K562 (cell line): Measurements from ENCODE around the gene MKNK1. TPM values are rescaled to one million over a fixed set of nuclear protein-coding genes. Genes with fewer than 3 reads are reported as not detected.

Experiments used
- ATAC-seq: fragments of 200-7000 bp; cut with Tn5 transposase; 3 replicates; pipeline ENCODE4 v1.9.1; 2020; ENCODE audit warnings: moderate library complexity
- BruUV-seq: library from RNA; stranded (reverse); fragments of 400-500 nt; replicated peaks from 2 replicates; lab custom pipeline; 2021; lab: Mats Ljungman, UMichigan
- CTCF ChIA-PET: fragments of 300-600 bp; formaldehyde crosslinking; extraction: SDS; loops from one replicate; lab custom pipeline; 2021; ENCODE audit warnings: low intra/inter-chr PET ratio; lab: Yijun Ruan, JAX
- POLR2A ChIA-PET: fragments of 300-600, 350-650 bp; sonication (Branson Sonifier 250); formaldehyde crosslinking; extraction: SDS; loops from one replicate; lab custom pipeline; 2021; ENCODE audit warnings: antibody characterized with exemption, inconsistent platforms; lab: Yijun Ruan, JAX
- DNase-seq, 4 experiments: peaks; one replicate each; pipeline versions ENCODE4 v3.0.0 to v3.0.0-alpha.2; 2011 to 2018; ENCODE audit warnings: low spot score in 3 of 4, mixed read lengths in 3 of 4; ENCODE audit errors: extremely low read depth in 1 of 4
- FAIRE-seq: peaks from 2 replicates; lab custom pipeline; 2011; peaks lifted over from hg19 to GRCh38; lab: Jason Lieb, UNC
- H2AFZ ChIP-seq: 2 replicates; pipeline ENCODE4 v1.6.0; 2011; ENCODE audit warnings: low read depth, low read length, control low read depth, inconsistent platforms
- H3K27ac ChIP-seq: fragments of 200-600 bp; 3 replicates; pipeline ENCODE4 v1.8.0; 2011; ENCODE audit warnings: low read depth, mild to moderate bottlenecking, control low read depth, inconsistent platforms, low read length, moderate library complexity, mixed read lengths; ENCODE audit errors: extremely low read depth
- H3K27me3 ChIP-seq, 2 experiments: fragments of 300-600 bp in 1 of 2; 2 replicates in 1 of 2; 3 replicates in 1 of 2; pipeline versions ENCODE4 v1.6.0 to v1.8.0; 2011; ENCODE audit warnings: inconsistent platforms in 2 of 2, low read length in 2 of 2, mild to moderate bottlenecking in 1 of 2, mixed read lengths in 1 of 2, moderate library complexity in 1 of 2; ENCODE audit not compliant: control insufficient read depth in 2 of 2, insufficient read depth in 2 of 2
- H3K36me3 ChIP-seq: fragments of 300-600 bp; 3 replicates; pipeline ENCODE4 v1.8.0; 2011; ENCODE audit warnings: mild to moderate bottlenecking, low read length, inconsistent platforms; ENCODE audit not compliant: control insufficient read depth, insufficient read depth
- H3K4me1 ChIP-seq, 2 experiments: fragments of 200-600 bp in 1 of 2; replicated peaks in 1 of 2; 2 replicates in 1 of 2; 3 replicates in 1 of 2; pipeline versions ENCODE4 v1.5.1 to v1.8.0; 2011; ENCODE audit warnings: inconsistent platforms in 2 of 2, low read length in 2 of 2, mild to moderate bottlenecking in 1 of 2, mixed read lengths in 1 of 2, moderate library complexity in 1 of 2; ENCODE audit not compliant: control insufficient read depth in 2 of 2, insufficient read depth in 2 of 2
- H3K4me2 ChIP-seq: 2 replicates; pipeline ENCODE4 v1.6.1; 2011; ENCODE audit warnings: low read length, control low read depth, inconsistent platforms, mixed read lengths; ENCODE audit not compliant: insufficient read depth
- H3K4me3 ChIP-seq: fragments of 200-600 bp; sonication (generic), shearing (Covaris generic); 2 replicates; pipeline ENCODE4 v1.5.1; 2016; ENCODE audit warnings: control low read depth, inconsistent platforms
- H3K79me2 ChIP-seq: fragments of 200-600 bp; 3 replicates; pipeline ENCODE4 v1.8.0; 2011; ENCODE audit warnings: low read length, inconsistent platforms; ENCODE audit not compliant: control insufficient read depth, insufficient read depth
- H3K9ac ChIP-seq, 2 experiments: 2 replicates each; pipeline versions ENCODE4 v1.6.0 to v1.6.1; 2011; ENCODE audit warnings: low read depth in 2 of 2, low read length in 2 of 2, control low read depth in 1 of 2, inconsistent platforms in 1 of 2, mild to moderate bottlenecking in 1 of 2, mixed read lengths in 1 of 2; ENCODE audit not compliant: insufficient read depth in 1 of 2
- H3K9me1 ChIP-seq: one replicate; pipeline ENCODE4 v1.6.0; 2011; ENCODE audit warnings: inconsistent platforms, mild to moderate bottlenecking, low read length, moderate library complexity; ENCODE audit not compliant: control insufficient read depth, insufficient read depth
- H3K9me3 ChIP-seq: replicated peaks from 2 replicates; pipeline ENCODE4 v1.5.1; 2011; ENCODE audit warnings: low read depth, low read length, inconsistent platforms; ENCODE audit not compliant: control insufficient read depth, insufficient read depth
- H4K20me1 ChIP-seq: replicated peaks from 2 replicates; pipeline ENCODE4 v1.6.1; 2011; ENCODE audit warnings: low read length, inconsistent platforms, mixed read lengths; ENCODE audit not compliant: control insufficient read depth, insufficient read depth
- BHLHE40 ChIP-seq: IDR thresholded peaks from 2 replicates; pipeline ENCODE4 v1.6.1; 2011; ENCODE audit warnings: low read length, improper control_type of control experiment
- BRCA1 ChIP-seq, 2 experiments: fragments of 450-650 bp in 1 of 2; sonication (generic) in 1 of 2; formaldehyde crosslinking in 1 of 2; IDR thresholded peaks; 2 replicates each; pipeline versions ENCODE4 v1.5.0 to v1.6.1; 2017 to 2020; ENCODE audit warnings: mild to moderate bottlenecking in 1 of 2, missing genetic modification reagents in 1 of 2
- CTCF ChIP-seq, 3 experiments: IDR thresholded peaks in 2 of 3; conservative IDR thresholded peaks in 1 of 3; 2 replicates each; pipeline ENCODE4 v1.5.1; 2011 to 2012; ENCODE audit warnings: low read length in 3 of 3, mild to moderate bottlenecking in 3 of 3, control low read depth in 2 of 3, improper control_type of control experiment in 1 of 3, inconsistent platforms in 1 of 3, low read depth in 1 of 3, mixed read lengths in 1 of 3, moderate library complexity in 1 of 3; ENCODE audit not compliant: insufficient read depth in 2 of 3
- HOMEZ ChIP-seq: fragments of 250-450 bp; sonication (Bioruptor Pico); IDR thresholded peaks from 2 replicates; pipeline ENCODE4 v1.4.0; 2020; ENCODE audit warnings: mild to moderate bottlenecking, moderate library complexity
- POLR2AphosphoS2 ChIP-seq: IDR thresholded peaks from 2 replicates; pipeline ENCODE4 v1.6.1; 2012; ENCODE audit warnings: low read length, improper control_type of control experiment
- RAD21 ChIP-seq, 2 experiments: fragments of 250-450 bp in 1 of 2; fragments of 450-650 bp in 1 of 2; sonication (Bioruptor Pico) in 1 of 2; formaldehyde crosslinking in 1 of 2; IDR thresholded peaks in 1 of 2; conservative IDR thresholded peaks in 1 of 2; 2 replicates each; pipeline versions ENCODE4 v1.4.0 to v1.8.0; 2020 to 2022; ENCODE audit warnings: mild to moderate bottlenecking in 2 of 2, moderate library complexity in 1 of 2
- SAFB ChIP-seq: fragments of 200-400 bp; formaldehyde crosslinking; IDR thresholded peaks from 2 replicates; pipeline ENCODE4 v1.6.1; 2017; ENCODE audit warnings: low read depth, low read length, borderline replicate concordance
- USF2 ChIP-seq: sonication (generic); formaldehyde crosslinking; IDR thresholded peaks from 2 replicates; pipeline ENCODE4 v1.5.0; 2020; ENCODE audit warnings: missing genetic modification reagents
- ZNF224 ChIP-seq: sonication (generic); formaldehyde crosslinking; IDR thresholded peaks from 2 replicates; pipeline ENCODE4 v1.8.0; 2022; ENCODE audit warnings: mild to moderate bottlenecking, missing genetic modification reagents
- ZNF444 ChIP-seq: fragments of 250-450 bp; sonication (Bioruptor Pico); IDR thresholded peaks from 2 replicates; pipeline ENCODE4 v1.4.0; 2020; ENCODE audit warnings: mild to moderate bottlenecking, moderate library complexity
- WGBS: fragments of 100-300 bp; shearing (Covaris generic); methylation state at CpG from one replicate; pipeline ENCODE4 v1.1.6; 2016; ENCODE audit warnings: low coverage, mixed read lengths; ENCODE audit not compliant: insufficient coverage; ENCODE audit errors: missing lambda C conversion rate; 5-methylcytosine and 5-hydroxymethylcytosine counted together
- in situ Hi-C: fragments of 300-500 bp; cut with MboI; formaldehyde crosslinking; loops from 4 replicates; pipeline ENCODE4 v1.15.0; 2018; ENCODE audit warnings: inconsistent platforms, mixed read lengths
- intact Hi-C: fragments of 100-400 bp; cut with micrococcal nuclease; formaldehyde crosslinking; loops from 2 replicates; pipeline ENCODE4 v1.14.2; 2022
- polyA plus RNA-seq, 8 experiments: library from polyadenylated mRNA; depleted of rRNA in 4 of 8; stranded (reverse) in 5 of 8; unstranded in 3 of 8; fragments of >200 nt; fragmentation: Nextera tagmentation in 2 of 8; fragmentation: Illumina TruSeq in 1 of 8; extraction: Ambion mirVana in 2 of 8; extraction: Trizol in 1 of 8; gene quantifications; 2 replicates each; pipeline versions ENCODE4 v1.2.1 to v1.2.3, GENCODE V29; 2011 to 2014; ENCODE audit warnings: inconsistent platforms in 1 of 8, missing spikeins in 1 of 8
- total RNA-seq, 7 experiments: library from RNA; depleted of rRNA in 6 of 7; stranded (reverse); fragments of >200 nt in 6 of 7; fragmentation: Illumina TruSeq in 2 of 7; extraction: Trizol in 2 of 7; gene quantifications; 2 replicates each; pipeline versions ENCODE4 v1.2.1 to v1.2.3, GENCODE V29; 2011 to 2021; ENCODE audit warnings: low replicate concordance in 1 of 7
- TF ChIP-seq, protein P1 (sequence below): fragments of 250-450 bp; sonication (Bioruptor Pico); IDR thresholded peaks from 2 replicates; pipeline ENCODE4 v1.5.1; 2021; ENCODE audit warnings: mild to moderate bottlenecking

The MKNK1 gene
- total and polyA plus RNA-seq, 9 of the 15 experiments (the other 6 are each of a cell fraction or from before 2014, with no cell fraction given) = 27.7 to 51.3 (median 43.7) TPM

- ChIA-PET POLR2A (no interaction called here), CTCF (interaction anchor here (0.7 kb wide), 1 partner anchor 70 kb away, joined by 3 read pairs; no protein-coding TSS in a partner anchor)
- in situ Hi-C loops (no loop called here), intact Hi-C loops (loop anchor here (5.0 kb wide), 2 partner anchors 65 to 165 kb away; no protein-coding TSS in a partner anchor)
- no peak overlapping the region for H3K27ac ChIP-seq
- H4K20me1 ChIP-seq = no peaks in the 10 kb centered on the region; the same call in 1 of the 2 replicates
- no peak overlapping the region for H3K4me3 ChIP-seq
- no TSS peak for BruUV-seq
- ATAC-seq (peak; percentile 53), DNase-seq (no peak), FAIRE-seq (peak; percentile 63)
- H3K9me3 ChIP-seq = no peaks in the 10 kb centered on the region
- H3K9ac ChIP-seq = no peak overlapping the region
- H3K36me3 ChIP-seq = peaks cover 6% of the 10 kb centered on the region; the same call in 1 of the 3 replicates
- no peaks in the 10 kb centered on the region for H3K79me2 ChIP-seq
- H2AFZ ChIP-seq = no peak overlapping the region
- peaks cover 2 to 7% of the 10 kb centered on the region in 2 experiments; a peak in 3 of 5 replicates for H3K27me3 ChIP-seq
- TF ChIP-seq BRCA1 (IDR thresholded peaks at IDR 0.05) (no peak), BRCA1 (CRISPR knock-in tag; IDR thresholded peaks at IDR 0.05) (no peak), SAFB (no peak), RAD21 (CRISPR knock-in tag; conservative IDR thresholded peaks at IDR 0.05 in 1 of 2, IDR thresholded peaks at IDR 0.05 in 1 of 2) (peak in 1 of 2 experiments; percentile 37; a peak in 2 of 4 replicates), CTCF (IDR thresholded peaks at IDR 0.05 in 2 of 3, conservative IDR thresholded peaks at IDR 0.05 in 1 of 3; ENCODE audit: insufficient read depth in 2 of 3, low read depth in 1 of 3, low read length in 3 of 3) (peak; percentile 5 to 51 (median 27); a peak in 3 of 6 replicates), POLR2AphosphoS2 (0 out of 2 replicates have a peak, but pooled peaks have one; percentile 40), BHLHE40 (peak; percentile 62), HOMEZ (CRISPR knock-in tag) (no peak), ZNF224 (CRISPR knock-in tag) (no peak), USF2 (CRISPR knock-in tag) (peak; percentile 24; the same call in 1 of the 2 replicates), ZNF444 (CRISPR knock-in tag) (no peak)
- TF ChIP-seq, protein P1, sequence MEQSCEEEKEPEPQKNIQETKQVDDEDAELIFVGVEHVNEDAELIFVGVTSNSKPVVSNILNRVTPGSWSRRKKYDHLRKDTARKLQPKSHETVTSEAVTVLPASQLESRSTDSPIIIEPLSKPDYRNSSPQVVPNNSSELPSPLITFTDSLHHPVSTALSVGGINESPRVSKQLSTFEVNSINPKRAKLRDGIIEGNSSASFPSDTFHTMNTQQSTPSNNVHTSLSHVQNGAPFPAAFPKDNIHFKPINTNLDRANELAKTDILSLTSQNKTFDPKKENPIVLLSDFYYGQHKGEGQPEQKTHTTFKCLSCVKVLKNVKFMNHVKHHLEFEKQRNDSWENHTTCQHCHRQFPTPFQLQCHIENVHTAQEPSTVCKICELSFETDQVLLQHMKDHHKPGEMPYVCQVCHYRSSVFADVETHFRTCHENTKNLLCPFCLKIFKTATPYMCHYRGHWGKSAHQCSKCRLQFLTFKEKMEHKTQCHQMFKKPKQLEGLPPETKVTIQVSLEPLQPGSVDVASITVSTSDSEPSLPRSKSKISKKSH (CRISPR knock-in tag) = no peak
- peaks cover 6 to 13% of the 10 kb centered on the region in 2 experiments; a peak in 3 of 5 replicates for H3K4me1 ChIP-seq
- no peak overlapping the region for H3K4me2 ChIP-seq
- peaks cover 3% of the 10 kb centered on the region for H3K9me1 ChIP-seq
- WGBS = 17% methylated on average over 3 of the region's 3 CpGs
These were observed 47.2 kb downstream of the MKNK1 start for GRCh38 chr1:46556822-46557221.
